Endothelial cell of umbilical vein (primary cell): ENCODE measurements around the gene LACTB. TPM values are rescaled to one million over a fixed set of nuclear protein-coding genes. Genes with fewer than 3 reads are reported as not detected.

Source experiments
- BruUV-seq: library from RNA; stranded (reverse); fragments of 400-500 nt; replicated peaks from 2 replicates; lab custom pipeline; 2021; lab: Mats Ljungman, UMichigan
- CTCF ChIA-PET: fragments of 300-600, 350-600 bp; sonication (Branson Sonifier 250); formaldehyde crosslinking; loops from one replicate; lab custom pipeline; 2021; ENCODE audit warnings: antibody characterized with exemption, inconsistent platforms; lab: Charles Lee
- POLR2A ChIA-PET: fragments of 300-600, 350-600 bp; sonication (Branson Sonifier 250); formaldehyde crosslinking; loops from one replicate; lab custom pipeline; 2021; ENCODE audit warnings: antibody characterized with exemption, inconsistent platforms; lab: Charles Lee
- DNase-seq: peaks from one replicate; pipeline ENCODE4 v3.0.0-alpha.2; 2011; ENCODE audit warnings: low read depth, low spot score
- FAIRE-seq: peaks from 2 replicates; lab custom pipeline; 2011; peaks lifted over from hg19 to GRCh38; lab: Jason Lieb, UNC
- H2AFZ ChIP-seq: 2 replicates; pipeline ENCODE4 v1.6.0; 2012; ENCODE audit warnings: low read depth, low read length, control low read depth, inconsistent platforms
- H3K27ac ChIP-seq: 2 replicates; pipeline ENCODE4 v1.5.1; 2011; ENCODE audit warnings: low read depth, mild to moderate bottlenecking, control low read depth, low read length, moderate library complexity; ENCODE audit not compliant: insufficient read depth
- H3K27me3 ChIP-seq, 2 experiments: 2 replicates each; pipeline versions ENCODE4 v1.6.0 to v1.6.1; 2011; ENCODE audit warnings: low read length in 2 of 2, mixed read lengths in 1 of 2; ENCODE audit not compliant: control insufficient read depth in 2 of 2, insufficient read depth in 2 of 2
- H3K36me3 ChIP-seq, 2 experiments: 2 replicates in 1 of 2; 3 replicates in 1 of 2; pipeline ENCODE4 v1.5.1; 2011; ENCODE audit warnings: low read length in 2 of 2, mild to moderate bottlenecking in 1 of 2, moderate library complexity in 1 of 2; ENCODE audit not compliant: control insufficient read depth in 2 of 2, insufficient read depth in 2 of 2; ENCODE audit errors: extremely low read depth in 1 of 2
- H3K4me1 ChIP-seq: 3 replicates; pipeline ENCODE4 v1.5.1; 2011; ENCODE audit warnings: mild to moderate bottlenecking, low read length; ENCODE audit not compliant: control insufficient read depth, insufficient read depth; ENCODE audit errors: extremely low read depth
- H3K4me2 ChIP-seq: 2 replicates; pipeline ENCODE4 v1.6.1; 2011; ENCODE audit warnings: low read length, control low read depth, mixed read lengths; ENCODE audit not compliant: insufficient read depth
- H3K4me3 ChIP-seq, 3 experiments: fragments of 200-600 bp in 1 of 3; sonication (generic), shearing (Covaris generic) in 1 of 3; replicated peaks in 1 of 3; 2 replicates each; pipeline ENCODE4 v1.5.1; 2011 to 2016; ENCODE audit warnings: control low read depth in 3 of 3, low read length in 3 of 3, mild to moderate bottlenecking in 2 of 3, inconsistent platforms in 1 of 3, low read depth in 1 of 3, moderate library complexity in 1 of 3; ENCODE audit not compliant: insufficient read depth in 1 of 3
- H3K79me2 ChIP-seq: 2 replicates; pipeline ENCODE4 v1.6.0; 2012; ENCODE audit warnings: low read length, inconsistent platforms; ENCODE audit not compliant: control insufficient read depth, insufficient read depth
- H3K9ac ChIP-seq: replicated peaks from 2 replicates; pipeline ENCODE3; 2011; ENCODE audit warnings: low read length, control low read depth; ENCODE audit not compliant: insufficient read depth; ENCODE audit errors: extremely low read depth
- H3K9me1 ChIP-seq: replicated peaks from 3 replicates; pipeline ENCODE4 v1.6.0; 2011; ENCODE audit warnings: mild to moderate bottlenecking, low read length; ENCODE audit not compliant: control insufficient read depth, insufficient read depth; ENCODE audit errors: extremely low read depth
- H3K9me3 ChIP-seq: replicated peaks from 2 replicates; pipeline ENCODE4 v1.5.1; 2012; ENCODE audit warnings: low read length, inconsistent platforms; ENCODE audit not compliant: control insufficient read depth, insufficient read depth
- H4K20me1 ChIP-seq: replicated peaks from 2 replicates; pipeline ENCODE3; 2011; ENCODE audit warnings: mild to moderate bottlenecking, low read length; ENCODE audit not compliant: control insufficient read depth, insufficient read depth; ENCODE audit errors: extremely low read depth
- EZH2 ChIP-seq: IDR thresholded peaks from 2 replicates; pipeline ENCODE4 v1.6.1; 2012; ENCODE audit warnings: borderline replicate concordance, low read depth, mild to moderate bottlenecking, moderate library complexity, low read length, inconsistent platforms; ENCODE audit not compliant: severe bottlenecking
- FOS ChIP-seq: IDR thresholded peaks from 2 replicates; pipeline ENCODE4 v1.6.1; 2011; ENCODE audit warnings: mild to moderate bottlenecking, low read length, moderate library complexity, borderline replicate concordance; ENCODE audit not compliant: insufficient read depth
- MYC ChIP-seq: IDR thresholded peaks from one replicate; pipeline ENCODE4 v1.6.1; 2011; ENCODE audit warnings: mild to moderate bottlenecking, low read depth, low read length
- POLR2A ChIP-seq: IDR thresholded peaks from 2 replicates; pipeline ENCODE4 v1.6.1; 2012; ENCODE audit warnings: low read depth, mild to moderate bottlenecking, control low read depth, low read length
- POLR2AphosphoS5 ChIP-seq: IDR thresholded peaks from 2 replicates; pipeline ENCODE4 v1.6.1; 2012; ENCODE audit warnings: low read depth, mild to moderate bottlenecking, control low read depth, low read length, moderate library complexity; ENCODE audit not compliant: insufficient read depth
- dilution Hi-C: fragments of 300-500 bp; cut with MboI; formaldehyde crosslinking; loops from one replicate; pipeline ENCODE4 v1.15.0; 2019; ENCODE audit warnings: low sequenced_read_pairs; ENCODE audit not compliant: extremely low pct_ligation_motif_present
- intact Hi-C: fragments of 100-400 bp; cut with micrococcal nuclease; formaldehyde crosslinking; loops from one replicate; pipeline ENCODE4 v1.10.0; 2022
- polyA plus RNA-seq, 4 experiments: library from polyadenylated mRNA; depleted of rRNA in 3 of 4; stranded (reverse) in 3 of 4; unstranded in 1 of 4; fragments of >200 nt; gene quantifications; 2 replicates each; pipeline versions ENCODE4 v1.2.1 to v1.2.3, GENCODE V29; 2011 to 2012; ENCODE audit warnings: missing spikeins in 1 of 4
- total RNA-seq: library from RNA; stranded (reverse); gene quantifications from 2 replicates; pipeline ENCODE4 v1.2.3, GENCODE V29; 2021
- TF ChIP-seq, protein P1 (sequence below): IDR thresholded peaks from 2 replicates; pipeline ENCODE4 v1.6.1; 2011; ENCODE audit not compliant: insufficient read depth, insufficient read length

The LACTB gene
- total and polyA plus RNA-seq, 2 donors (not counting 3 experiments of a cell fraction or from before 2014, with no cell fraction given), result 14.0 to 26.1 TPM

DNA sequence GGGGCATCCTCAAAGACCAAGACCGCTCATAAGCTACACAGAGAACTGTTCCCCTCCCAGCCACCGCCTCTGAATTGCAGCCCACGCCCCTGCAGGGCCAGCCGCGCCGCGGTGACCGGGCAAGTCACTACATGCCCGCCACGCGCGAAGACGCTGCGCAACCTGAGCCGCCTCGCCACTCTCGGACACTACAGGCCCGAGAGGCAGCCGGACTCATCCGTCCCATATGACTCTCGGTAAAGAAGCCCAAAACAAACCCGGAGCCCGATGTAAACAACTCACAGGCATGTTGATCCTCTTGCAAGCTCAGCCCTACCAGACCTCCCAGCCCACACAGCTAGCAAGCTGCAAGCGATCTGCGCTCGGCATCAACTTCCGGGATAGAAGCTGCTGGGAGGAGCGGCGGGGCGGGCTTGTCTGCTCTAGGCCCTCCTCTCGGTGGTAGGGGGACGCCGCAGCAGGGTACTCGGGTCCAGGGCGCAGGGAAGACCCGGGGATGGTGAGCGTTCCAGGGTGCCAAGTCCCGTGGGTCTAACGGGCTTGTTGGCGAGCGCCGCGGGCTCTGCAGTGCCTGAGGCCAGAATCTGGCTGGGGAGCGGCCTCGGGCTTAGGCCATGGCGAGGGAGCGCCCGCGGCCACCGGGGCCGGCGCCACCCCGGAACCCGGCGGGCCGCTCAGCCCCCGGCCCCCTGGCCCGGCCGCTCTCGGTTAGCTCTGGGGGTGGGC is 35.6 kb downstream of the LACTB start, which contains the start of gene RPS27L:
Gene RPS27L, minus strand, starts transcription at position 360 of the 726 bp plus-strand sequence. Its CDS starts 72 bp downstream, at position 288.
- H3K9me1 ChIP-seq, result no peaks in the 10 kb centered on the region
- no peaks in the 10 kb centered on the region for H4K20me1 ChIP-seq
- POLR2A ChIA-PET, result interaction anchor here (0.5 to 1.4 kb wide), 11 partner anchors 8 to 230 kb away, joined by 3 to 9 read pairs (median 4); partner anchors contain the start of genes LACTB and RAB8B
- intact Hi-C loops (loop anchor here (1.0 to 5.0 kb wide), 6 partner anchors 32 to 130 kb away; partner anchors contain the start of genes APH1B, LACTB and RAB8B), dilution Hi-C loops (no loop called here)
- H3K9ac ChIP-seq, result peak within 1 kb of the TSS; percentile 81
- H3K4me3 ChIP-seq, result peak within 1 kb of the TSS; percentile 54 to 98 (median 88)
- no peak for TF ChIP-seq FOS
- TF ChIP-seq EZH2, result no peak
- TF ChIP-seq POLR2AphosphoS5, result peak; percentile 98
- TF ChIP-seq, protein P1, sequence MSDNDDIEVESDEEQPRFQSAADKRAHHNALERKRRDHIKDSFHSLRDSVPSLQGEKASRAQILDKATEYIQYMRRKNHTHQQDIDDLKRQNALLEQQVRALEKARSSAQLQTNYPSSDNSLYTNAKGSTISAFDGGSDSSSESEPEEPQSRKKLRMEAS, result peak; percentile 22
- TF ChIP-seq MYC, result peak; percentile 73
- peak; percentile 99 for TF ChIP-seq POLR2A
- H2AFZ ChIP-seq, result peak within 1 kb of the TSS; percentile 56
- H3K4me1 ChIP-seq, result peaks cover 11% of the 10 kb centered on the region
- peak within 1 kb of the TSS; percentile 71 for H3K27ac ChIP-seq
- H3K27me3 ChIP-seq, result no peaks in the 10 kb centered on the region
- H3K36me3 ChIP-seq, result peaks cover 4 to 10% of the 10 kb centered on the region in 2 experiments
- BruUV-seq, result no TSS peak
- peak within 1 kb of the TSS; percentile 62 for H3K4me2 ChIP-seq
- H3K79me2 ChIP-seq, result peaks cover 26% of the 10 kb centered on the region
- FAIRE-seq (peak; percentile 86), DNase-seq (peak; percentile 92)
- H3K9me3 ChIP-seq, result no peaks in the 10 kb centered on the region
- CTCF ChIA-PET, result interaction anchor here (0.9 to 2.2 kb wide), 9 partner anchors 9 to 245 kb away, joined by 3 to 8 read pairs (median 4); partner anchors contain the start of gene APH1B
